Ishikawa (cell line): ENCODE data around the gene SLFN12L.

Experiments
- CEBPB ChIP-seq: IDR thresholded peaks from 2 replicates; pipeline ENCODE4 v1.6.1; 2012
- CREB1 ChIP-seq: IDR thresholded peaks from 2 replicates; pipeline ENCODE4 v1.6.1; 2012; ENCODE audit warnings: low read depth
- EGR1 ChIP-seq: IDR thresholded peaks from 2 replicates; pipeline ENCODE4 v1.6.1; 2012
- EP300 ChIP-seq: IDR thresholded peaks from 2 replicates; pipeline ENCODE4 v1.6.1; 2012; ENCODE audit warnings: borderline replicate concordance
- FOXM1 ChIP-seq: IDR thresholded peaks from 2 replicates; pipeline ENCODE4 v1.6.1; 2012; ENCODE audit warnings: low read depth, borderline replicate concordance
- NFIC ChIP-seq: IDR thresholded peaks from 2 replicates; pipeline ENCODE4 v1.6.1; 2012
- RAD21 ChIP-seq: IDR thresholded peaks from 2 replicates; pipeline ENCODE4 v1.6.1; 2012; ENCODE audit warnings: low read depth
- TAF1 ChIP-seq: IDR thresholded peaks from 2 replicates; pipeline ENCODE4 v1.6.1; 2012; ENCODE audit warnings: low read depth, mild to moderate bottlenecking
- TCF12 ChIP-seq: IDR thresholded peaks from 2 replicates; pipeline ENCODE4 v1.6.1; 2012; ENCODE audit warnings: low read depth
- TEAD4 ChIP-seq: IDR thresholded peaks from 2 replicates; pipeline ENCODE4 v1.6.1; 2012
- YY1 ChIP-seq: IDR thresholded peaks from 2 replicates; pipeline ENCODE4 v1.6.1; 2012; ENCODE audit warnings: low read depth
- ZBTB7A ChIP-seq: IDR thresholded peaks from 2 replicates; pipeline ENCODE4 v1.6.1; 2012; ENCODE audit warnings: low read depth
- TF ChIP-seq, protein P1 (sequence below): IDR thresholded peaks from 2 replicates; pipeline ENCODE4 v1.6.1; 2012; ENCODE audit warnings: low read depth, mild to moderate bottlenecking
- TF ChIP-seq, protein P2 (sequence below): IDR thresholded peaks from 2 replicates; pipeline ENCODE4 v1.6.1; 2012
- TF ChIP-seq, protein P3 (sequence below): IDR thresholded peaks from 2 replicates; pipeline ENCODE4 v1.6.1; 2012

Gene SLFN12L

DNA sequence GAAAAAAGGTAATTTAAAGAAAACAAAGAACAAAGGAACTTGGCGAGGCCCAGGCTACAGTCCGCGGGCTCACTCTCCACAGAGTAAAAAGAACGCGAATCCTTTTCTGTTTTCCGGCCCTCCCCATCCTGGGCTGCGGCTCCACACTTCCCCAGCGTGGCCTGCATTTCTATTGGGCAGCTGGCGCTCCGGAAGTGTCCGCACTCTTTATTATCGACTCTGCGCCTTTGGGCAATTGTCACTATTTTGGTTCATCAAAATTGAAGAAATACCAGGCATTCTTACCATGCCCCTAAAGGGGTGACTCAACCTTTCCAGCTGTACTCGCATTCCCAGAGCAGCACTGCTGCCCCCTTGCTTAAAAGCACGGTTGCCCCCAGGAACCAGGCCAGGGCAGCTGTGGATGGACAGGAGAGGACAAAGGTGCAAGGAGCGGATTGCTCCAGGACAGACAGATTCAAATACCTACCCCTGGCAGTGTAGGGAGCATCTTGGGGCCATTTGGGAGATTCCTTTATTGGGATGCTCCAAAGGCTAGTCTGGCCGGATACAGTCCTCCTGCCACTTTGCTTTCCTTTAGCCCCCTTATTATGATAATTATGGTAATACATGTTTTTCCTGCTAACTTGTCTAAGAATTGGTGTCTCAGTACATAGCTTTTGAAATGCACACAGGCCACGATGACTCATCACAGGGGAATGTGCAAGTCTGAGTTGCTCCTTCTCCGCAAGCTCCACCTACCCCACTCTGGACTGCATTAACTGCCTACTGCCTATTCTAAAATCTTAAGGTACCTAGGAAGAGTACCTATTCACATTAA lies 104.2 kb downstream of the SLFN12L start:
- TF ChIP-seq TCF12, result no peak
- TF ChIP-seq TEAD4, result peak; percentile 91

DNA sequence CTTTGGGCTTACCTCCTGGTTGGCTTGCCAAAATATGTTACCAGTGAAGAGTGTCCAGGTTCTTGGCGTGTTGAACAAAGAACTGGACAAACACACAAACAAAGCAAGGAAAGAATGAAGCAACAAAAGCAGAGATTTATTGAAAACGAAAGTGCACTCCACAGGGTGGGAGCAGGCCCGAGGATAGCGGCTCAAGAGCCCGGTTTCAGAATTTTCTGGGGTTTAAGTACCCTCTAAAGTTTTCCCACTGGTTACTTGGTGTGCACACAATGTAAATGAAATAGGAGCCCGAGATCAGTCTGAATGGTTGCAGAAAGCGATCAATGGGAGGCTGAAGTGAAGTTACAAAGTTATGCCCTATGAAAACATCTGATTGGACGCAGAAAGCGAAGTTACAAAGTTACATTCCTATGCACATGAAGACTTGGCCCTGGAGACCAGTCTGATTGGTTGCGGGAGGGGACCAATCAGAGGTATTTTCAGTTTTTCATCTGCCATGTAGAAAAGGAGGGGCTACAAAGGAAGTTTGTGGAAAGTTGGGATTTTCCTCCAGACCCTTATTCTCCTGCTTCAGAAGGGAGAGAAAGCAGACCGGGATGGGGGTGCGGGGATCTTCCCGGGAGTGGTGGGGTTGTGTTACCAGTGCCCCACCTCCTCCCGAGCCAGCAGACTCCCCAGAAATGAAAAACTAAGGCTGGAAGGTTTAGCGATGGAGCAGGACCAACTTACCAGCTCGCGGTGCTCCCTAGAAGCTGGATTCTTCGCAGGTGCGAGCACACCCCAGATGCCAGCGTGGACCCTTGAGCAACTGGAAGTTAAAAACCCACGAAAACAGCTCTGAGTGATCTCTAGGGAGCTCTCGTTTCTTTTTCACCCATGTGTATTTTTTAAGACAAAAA lies 105.1 kb downstream of the SLFN12L start, which contains the start of gene SLFN12:
TSS of gene SLFN12 (minus strand) at position 325 of the 899 bp plus-strand sequence. CDS start 9,472 bp downstream, outside the sequence.
- TF ChIP-seq, protein P1, sequence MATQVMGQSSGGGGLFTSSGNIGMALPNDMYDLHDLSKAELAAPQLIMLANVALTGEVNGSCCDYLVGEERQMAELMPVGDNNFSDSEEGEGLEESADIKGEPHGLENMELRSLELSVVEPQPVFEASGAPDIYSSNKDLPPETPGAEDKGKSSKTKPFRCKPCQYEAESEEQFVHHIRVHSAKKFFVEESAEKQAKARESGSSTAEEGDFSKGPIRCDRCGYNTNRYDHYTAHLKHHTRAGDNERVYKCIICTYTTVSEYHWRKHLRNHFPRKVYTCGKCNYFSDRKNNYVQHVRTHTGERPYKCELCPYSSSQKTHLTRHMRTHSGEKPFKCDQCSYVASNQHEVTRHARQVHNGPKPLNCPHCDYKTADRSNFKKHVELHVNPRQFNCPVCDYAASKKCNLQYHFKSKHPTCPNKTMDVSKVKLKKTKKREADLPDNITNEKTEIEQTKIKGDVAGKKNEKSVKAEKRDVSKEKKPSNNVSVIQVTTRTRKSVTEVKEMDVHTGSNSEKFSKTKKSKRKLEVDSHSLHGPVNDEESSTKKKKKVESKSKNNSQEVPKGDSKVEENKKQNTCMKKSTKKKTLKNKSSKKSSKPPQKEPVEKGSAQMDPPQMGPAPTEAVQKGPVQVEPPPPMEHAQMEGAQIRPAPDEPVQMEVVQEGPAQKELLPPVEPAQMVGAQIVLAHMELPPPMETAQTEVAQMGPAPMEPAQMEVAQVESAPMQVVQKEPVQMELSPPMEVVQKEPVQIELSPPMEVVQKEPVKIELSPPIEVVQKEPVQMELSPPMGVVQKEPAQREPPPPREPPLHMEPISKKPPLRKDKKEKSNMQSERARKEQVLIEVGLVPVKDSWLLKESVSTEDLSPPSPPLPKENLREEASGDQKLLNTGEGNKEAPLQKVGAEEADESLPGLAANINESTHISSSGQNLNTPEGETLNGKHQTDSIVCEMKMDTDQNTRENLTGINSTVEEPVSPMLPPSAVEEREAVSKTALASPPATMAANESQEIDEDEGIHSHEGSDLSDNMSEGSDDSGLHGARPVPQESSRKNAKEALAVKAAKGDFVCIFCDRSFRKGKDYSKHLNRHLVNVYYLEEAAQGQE, result no peak
- TF ChIP-seq TCF12 (no peak), CREB1 (no peak), YY1 (no peak), EP300 (no peak), EGR1 (no peak), TAF1 (no peak), ZBTB7A (no peak), FOXM1 (no peak), TEAD4 (no peak), NFIC (no peak), CEBPB (no peak), RAD21 (no peak)
- TF ChIP-seq, protein P2, sequence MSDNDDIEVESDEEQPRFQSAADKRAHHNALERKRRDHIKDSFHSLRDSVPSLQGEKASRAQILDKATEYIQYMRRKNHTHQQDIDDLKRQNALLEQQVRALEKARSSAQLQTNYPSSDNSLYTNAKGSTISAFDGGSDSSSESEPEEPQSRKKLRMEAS, result no peak
- TF ChIP-seq, protein P3, sequence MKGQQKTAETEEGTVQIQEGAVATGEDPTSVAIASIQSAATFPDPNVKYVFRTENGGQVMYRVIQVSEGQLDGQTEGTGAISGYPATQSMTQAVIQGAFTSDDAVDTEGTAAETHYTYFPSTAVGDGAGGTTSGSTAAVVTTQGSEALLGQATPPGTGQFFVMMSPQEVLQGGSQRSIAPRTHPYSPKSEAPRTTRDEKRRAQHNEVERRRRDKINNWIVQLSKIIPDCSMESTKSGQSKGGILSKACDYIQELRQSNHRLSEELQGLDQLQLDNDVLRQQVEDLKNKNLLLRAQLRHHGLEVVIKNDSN, result no peak

DNA sequence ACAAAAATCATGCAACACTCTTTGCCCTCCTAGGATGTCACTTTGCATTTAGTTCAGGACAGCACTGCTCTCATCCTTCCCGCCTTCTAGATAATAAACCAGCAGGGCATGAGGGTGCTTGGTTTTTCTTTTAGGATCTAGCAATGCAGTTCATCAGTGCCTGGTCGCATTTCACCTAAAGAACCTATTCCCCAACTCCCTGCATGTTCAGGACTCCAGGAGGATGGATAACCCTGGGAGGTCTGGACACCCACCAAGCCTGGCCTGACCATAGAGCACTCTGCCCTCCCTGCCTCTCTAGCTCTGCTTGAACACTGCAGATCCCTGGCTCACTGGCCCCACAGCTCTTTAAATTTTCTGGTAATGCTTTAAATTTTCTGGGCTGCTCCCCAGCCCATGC lies 107.8 kb downstream of the SLFN12L start:
- TF ChIP-seq TCF12 (no peak), TEAD4 (no peak), YY1 (no peak), FOXM1 (no peak), EP300 (no peak), CREB1 (no peak)
- TF ChIP-seq, protein P3, result no peak

DNA sequence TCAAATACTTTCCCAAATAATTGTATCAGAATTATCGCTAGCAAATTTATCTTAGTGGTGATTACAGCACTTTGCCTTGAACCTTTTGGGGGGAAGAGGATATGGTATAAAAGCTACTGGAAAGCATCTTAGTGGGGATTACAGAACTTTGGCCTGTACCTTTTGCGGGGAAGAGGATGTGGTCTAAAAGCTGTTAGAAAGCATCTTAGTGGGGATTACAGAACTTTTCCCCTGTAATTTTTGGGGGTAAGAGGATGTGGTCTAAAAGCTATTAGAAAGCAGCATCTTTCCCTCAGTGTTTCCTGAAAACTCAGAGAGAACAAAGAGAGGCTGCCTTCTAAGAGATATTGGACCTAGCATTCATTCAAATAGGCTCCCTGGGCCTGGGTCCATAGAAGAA lies 109.2 kb downstream of the SLFN12L start:
- TF ChIP-seq RAD21, result no peak
- no peak for TF ChIP-seq TEAD4
- TF ChIP-seq FOXM1, result no peak
- no peak for TF ChIP-seq TAF1
- TF ChIP-seq EGR1, result no peak
- TF ChIP-seq TCF12, result no peak

DNA sequence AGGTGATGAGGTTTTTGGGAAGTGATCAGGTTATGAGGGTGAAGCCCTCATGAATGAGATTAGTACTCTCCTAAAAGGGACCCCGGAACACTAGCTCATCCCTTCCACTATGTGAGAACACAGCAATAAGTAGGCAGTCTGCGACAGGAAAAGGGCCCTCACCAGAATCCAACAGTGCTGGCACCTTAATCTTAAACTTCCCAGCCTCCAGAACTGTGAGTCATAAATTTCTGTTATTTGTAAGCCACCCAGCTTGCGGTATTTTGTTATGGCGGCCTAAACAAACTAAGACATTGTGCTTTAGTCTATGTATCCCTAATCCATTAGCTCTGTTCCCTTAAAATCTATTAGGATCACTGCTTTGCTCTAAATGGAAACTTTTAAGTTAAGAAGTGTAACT lies 113.7 kb downstream of the SLFN12L start:
- TF ChIP-seq EGR1, result no peak
- no peak for TF ChIP-seq FOXM1
- TF ChIP-seq CREB1, result no peak
- no peak for TF ChIP-seq TEAD4
- no peak for TF ChIP-seq NFIC
- TF ChIP-seq, protein P1, result no peak
- no peak for TF ChIP-seq TAF1
- no peak for TF ChIP-seq YY1
- TF ChIP-seq, protein P3, result no peak
- no peak for TF ChIP-seq TCF12
- no peak for TF ChIP-seq EP300
